ENCODE data around the gene TMEM263. TPM values are rescaled to one million over a fixed set of nuclear protein-coding genes. Genes with fewer than 3 reads are reported as not detected.

Gene TMEM263
- total RNA-seq, 4 donors from 2014 or later, result 8.9 to 26.7 (median 15.9) TPM

DNA sequence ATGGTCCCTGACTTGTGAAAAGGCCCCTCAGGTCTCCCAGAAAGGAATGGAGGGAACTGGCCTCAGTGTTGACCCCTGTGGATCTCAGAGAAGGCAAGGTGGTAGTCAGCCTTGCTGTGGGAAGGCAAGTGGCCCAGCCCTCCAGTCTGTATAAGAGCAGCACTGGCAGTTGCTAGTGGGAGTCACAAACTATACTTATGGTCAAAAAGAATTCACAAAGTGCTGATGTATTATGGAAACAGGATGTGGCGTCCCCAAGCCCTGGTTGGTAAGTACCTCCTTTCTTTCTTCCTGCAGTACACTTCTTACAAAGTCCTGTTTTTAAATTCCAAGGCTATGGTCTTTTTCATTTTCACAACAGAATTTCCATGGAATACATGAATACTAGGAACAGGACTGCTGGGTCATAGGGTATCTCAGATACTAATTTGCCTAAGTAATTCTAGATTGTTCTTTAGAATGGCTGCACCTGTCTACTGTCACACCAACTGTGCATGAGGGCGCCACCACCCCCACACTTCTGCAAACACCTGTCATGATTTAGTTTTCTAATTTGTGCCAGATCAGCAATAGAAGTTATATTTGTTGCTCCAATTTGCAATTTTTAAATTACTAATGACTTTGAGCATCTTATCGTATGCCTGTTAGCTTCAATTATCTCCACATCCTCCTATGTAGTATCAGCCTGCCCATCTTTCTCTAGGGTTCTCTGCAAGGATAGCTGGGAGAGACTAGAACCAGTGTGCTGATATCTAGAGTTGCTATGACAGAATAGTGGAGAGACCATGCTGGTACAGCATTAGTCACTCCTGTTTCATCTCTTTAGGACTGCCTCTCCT, 40.7 kb upstream of the TMEM263 start:
- Histone ChIP-seq H3K36me3 (no peaks in the 10 kb centered on the region), H3K27me3 (no peaks in the 10 kb centered on the region), H3K27ac (no peak overlapping the region), H3K9me3 (no peaks in the 10 kb centered on the region), H3K4me3 (no peak overlapping the region), H3K4me1 (no peaks in the 10 kb centered on the region)
- DNase-seq (no peak), ATAC-seq (no peak)
- no peak for TF ChIP-seq POLR2A (IDR thresholded peaks at IDR 0.05)
- TF ChIP-seq, protein P1, sequence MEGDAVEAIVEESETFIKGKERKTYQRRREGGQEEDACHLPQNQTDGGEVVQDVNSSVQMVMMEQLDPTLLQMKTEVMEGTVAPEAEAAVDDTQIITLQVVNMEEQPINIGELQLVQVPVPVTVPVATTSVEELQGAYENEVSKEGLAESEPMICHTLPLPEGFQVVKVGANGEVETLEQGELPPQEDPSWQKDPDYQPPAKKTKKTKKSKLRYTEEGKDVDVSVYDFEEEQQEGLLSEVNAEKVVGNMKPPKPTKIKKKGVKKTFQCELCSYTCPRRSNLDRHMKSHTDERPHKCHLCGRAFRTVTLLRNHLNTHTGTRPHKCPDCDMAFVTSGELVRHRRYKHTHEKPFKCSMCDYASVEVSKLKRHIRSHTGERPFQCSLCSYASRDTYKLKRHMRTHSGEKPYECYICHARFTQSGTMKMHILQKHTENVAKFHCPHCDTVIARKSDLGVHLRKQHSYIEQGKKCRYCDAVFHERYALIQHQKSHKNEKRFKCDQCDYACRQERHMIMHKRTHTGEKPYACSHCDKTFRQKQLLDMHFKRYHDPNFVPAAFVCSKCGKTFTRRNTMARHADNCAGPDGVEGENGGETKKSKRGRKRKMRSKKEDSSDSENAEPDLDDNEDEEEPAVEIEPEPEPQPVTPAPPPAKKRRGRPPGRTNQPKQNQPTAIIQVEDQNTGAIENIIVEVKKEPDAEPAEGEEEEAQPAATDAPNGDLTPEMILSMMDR (IDR thresholded peaks at IDR 0.05 in 4 of 5, conservative IDR thresholded peaks at IDR 0.05 in 1 of 5), result no peak
- in situ Hi-C loops (cut with MboI; ENCODE audit: low sequenced_read_pairs in 4 of 4), result loop anchor here (5.0 to 10.0 kb wide), 2 partner anchors 528 to 530 kb away; no protein-coding TSS in a partner anchor
- intact Hi-C loops (cut with DNase I; ENCODE audit: low total_unique reads), result no loop called here

DNA sequence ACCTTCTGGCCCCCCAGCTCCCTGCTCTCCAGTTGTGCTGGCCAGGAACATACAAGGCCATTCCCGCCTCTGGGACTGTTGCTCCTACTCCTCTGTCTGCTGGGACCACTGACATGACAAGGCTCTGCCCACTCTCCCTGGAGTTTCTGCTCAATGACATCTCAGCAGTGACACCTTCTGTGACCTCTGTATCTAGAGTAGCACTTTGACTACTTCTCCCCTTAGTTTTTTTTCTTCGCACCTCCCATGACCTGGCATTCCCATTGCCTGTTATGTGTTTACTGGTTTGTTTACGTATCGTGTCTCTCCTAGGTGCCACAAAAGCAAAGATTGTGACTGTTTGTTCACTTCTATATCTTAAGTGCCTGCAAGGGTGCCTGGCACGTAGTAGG, 40.1 kb upstream of the TMEM263 start:
- intact Hi-C loops (cut with DNase I; ENCODE audit: low total_unique reads) (no loop called here), in situ Hi-C loops (cut with MboI; ENCODE audit: low sequenced_read_pairs in 4 of 4) (loop anchor here in 3 of 4 donors (5.0 to 10.0 kb wide), 2 partner anchors 528 to 531 kb away; no protein-coding TSS in a partner anchor)
- Histone ChIP-seq H3K36me3 (no peaks in the 10 kb centered on the region), H3K4me3 (no peak overlapping the region), H3K27me3 (no peaks in the 10 kb centered on the region), H3K4me1 (no peaks in the 10 kb centered on the region), H3K9me3 (no peaks in the 10 kb centered on the region), H3K27ac (no peak overlapping the region)
- TF ChIP-seq, protein P1 (IDR thresholded peaks at IDR 0.05 in 4 of 5, conservative IDR thresholded peaks at IDR 0.05 in 1 of 5), result no peak
- TF ChIP-seq POLR2A (IDR thresholded peaks at IDR 0.05), result no peak
- ATAC-seq, result no peak
- no peak for DNase-seq

DNA sequence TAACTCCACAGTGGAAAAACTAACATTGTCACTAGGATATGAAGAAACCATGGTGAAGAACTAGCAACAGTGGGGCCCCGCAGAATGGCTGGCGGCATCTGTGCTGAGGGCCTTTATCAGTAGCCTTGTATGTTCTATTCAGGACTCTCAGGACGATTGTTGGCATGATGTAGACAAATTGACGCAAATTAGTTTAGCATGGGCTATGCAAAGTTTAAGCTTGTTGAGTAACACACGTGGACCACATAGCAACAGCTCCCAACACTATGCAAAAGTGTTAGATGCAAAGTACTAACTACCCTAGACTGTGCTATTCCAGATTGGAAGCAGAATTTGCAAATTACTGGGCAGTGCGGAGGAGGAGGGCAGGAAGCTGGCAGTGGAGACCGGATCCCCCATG, 38.2 kb upstream of the TMEM263 start:
- DNase-seq, result no peak
- no peak for ATAC-seq
- Histone ChIP-seq H3K27ac (no peak overlapping the region), H3K36me3 (no peaks in the 10 kb centered on the region), H3K27me3 (no peaks in the 10 kb centered on the region), H3K9me3 (no peaks in the 10 kb centered on the region), H3K4me3 (no peak overlapping the region), H3K4me1 (no peaks in the 10 kb centered on the region)
- intact Hi-C loops (cut with DNase I; ENCODE audit: low total_unique reads) (no loop called here), in situ Hi-C loops (cut with MboI; ENCODE audit: low sequenced_read_pairs in 4 of 4) (loop anchor here in 3 of 4 donors (5.0 to 10.0 kb wide), 2 partner anchors 530 to 533 kb away; no protein-coding TSS in a partner anchor)
- TF ChIP-seq, protein P1 (IDR thresholded peaks at IDR 0.05 in 4 of 5, conservative IDR thresholded peaks at IDR 0.05 in 1 of 5), result no peak
- no peak for TF ChIP-seq POLR2A (IDR thresholded peaks at IDR 0.05)

DNA sequence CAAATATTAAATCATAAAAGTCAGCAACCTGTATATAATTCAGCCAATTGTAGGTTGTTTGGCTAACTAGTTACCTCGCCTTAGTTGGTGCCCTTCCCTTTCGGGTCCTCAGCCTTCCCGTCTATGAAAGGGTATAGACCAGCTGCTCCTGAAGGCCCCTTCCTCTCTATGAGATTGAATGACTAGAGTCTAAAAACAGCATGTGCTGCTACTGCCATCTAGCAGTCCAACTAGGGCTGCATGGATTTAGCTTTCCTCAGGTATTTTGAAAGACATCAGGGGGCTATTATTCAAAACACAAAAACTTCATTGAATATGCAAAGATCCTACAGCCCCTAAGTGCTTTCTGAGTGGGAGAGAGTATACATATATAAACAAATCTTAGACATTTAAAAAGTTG, 37.0 kb upstream of the TMEM263 start:
- H3K4me3 ChIP-seq, result no peak overlapping the region
- no peaks in the 10 kb centered on the region for H3K4me1 ChIP-seq
- H3K36me3 ChIP-seq, result no peaks in the 10 kb centered on the region
- H3K27me3 ChIP-seq, result no peaks in the 10 kb centered on the region
- DNase-seq (no peak), ATAC-seq (no peak)
- TF ChIP-seq, protein P1 (IDR thresholded peaks at IDR 0.05 in 4 of 5, conservative IDR thresholded peaks at IDR 0.05 in 1 of 5), result peak in 1 of 5 experiments; percentile 15
- TF ChIP-seq POLR2A (IDR thresholded peaks at IDR 0.05), result no peak
- H3K9me3 ChIP-seq, result no peaks in the 10 kb centered on the region
- in situ Hi-C loops (cut with MboI; ENCODE audit: low sequenced_read_pairs in 4 of 4), result loop anchor here in 3 of 4 donors (5.0 to 10.0 kb wide), 2 partner anchors 531 to 534 kb away; no protein-coding TSS in a partner anchor
- intact Hi-C loops (cut with DNase I; ENCODE audit: low total_unique reads), result no loop called here
- H3K27ac ChIP-seq, result no peak overlapping the region

Data from gastrocnemius medialis (tissue), 4 donors.